Measurements from ENCODE around the gene FNDC11. TPM values are rescaled to one million over a fixed set of nuclear protein-coding genes. Genes with fewer than 3 reads are reported as not detected.

Gene FNDC11
- total and polyA plus RNA-seq, 2 of the 13 experiments (the other 11 are each of a cell fraction or from before 2014, with no cell fraction given), result 0.07 TPM; not detected in 1

DNA sequence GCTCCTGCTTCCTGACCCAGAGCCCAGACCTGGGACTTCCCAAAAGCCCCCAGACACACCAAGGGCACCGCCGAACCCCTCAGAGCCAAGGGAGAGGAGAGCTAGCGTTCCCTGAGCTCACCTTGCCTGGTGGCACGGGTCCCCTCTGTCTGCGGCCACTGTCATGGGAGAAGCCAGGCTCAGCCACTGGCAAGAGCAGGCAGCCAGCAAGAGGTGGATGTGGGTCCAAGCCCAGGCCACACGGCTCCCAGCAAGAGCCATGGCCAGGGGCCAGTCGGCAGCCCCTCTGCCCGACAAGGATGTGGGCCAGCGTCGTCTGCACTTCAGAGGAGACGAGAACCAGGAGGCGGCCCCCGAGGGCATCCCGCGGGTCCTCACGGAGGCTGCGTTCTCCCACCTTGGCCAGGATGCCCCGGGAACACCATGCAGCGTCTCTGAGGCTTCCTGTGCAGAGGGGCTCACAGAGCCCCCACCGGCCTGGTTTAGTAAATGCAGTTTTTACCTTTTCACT is 35.6 kb upstream of the FNDC11 start (continued):
- TF ChIP-seq EP300 (IDR thresholded peaks at IDR 0.05; ENCODE audit: low read depth in 2 of 2, low read length in 2 of 2) (no peak), EP300 (CRISPR knock-in tag; IDR thresholded peaks at IDR 0.05; ENCODE audit: borderline replicate concordance) (no peak; the same call in 1 of the 2 replicates), CCDC6 (CRISPR knock-in tag; IDR thresholded peaks at IDR 0.05) (no peak), ARID2 (CRISPR knock-in tag; IDR thresholded peaks at IDR 0.05; ENCODE audit: borderline replicate concordance) (no peak), ZNF747 (CRISPR knock-in tag; IDR thresholded peaks at IDR 0.05; ENCODE audit: borderline replicate concordance) (no peak), HOXA9 (CRISPR knock-in tag; IDR thresholded peaks at IDR 0.05; ENCODE audit: borderline replicate concordance) (no peak), ZMYM4 (CRISPR knock-in tag; IDR thresholded peaks at IDR 0.05) (no peak), MYNN (CRISPR knock-in tag; IDR thresholded peaks at IDR 0.05; ENCODE audit: low read depth) (no peak), ZNF24 (IDR thresholded peaks at IDR 0.05) (no peak), ZNF678 (CRISPR knock-in tag; IDR thresholded peaks at IDR 0.05) (0 out of 2 replicates have a peak, but pooled peaks have one; percentile 36), ZSCAN9 (CRISPR knock-in tag; IDR thresholded peaks at IDR 0.05; ENCODE audit: borderline replicate concordance) (no peak), BORCS8-MEF2B (CRISPR knock-in tag; IDR thresholded peaks at IDR 0.05) (no peak), U2AF1 (optimal IDR thresholded peaks at IDR 0.05; ENCODE audit: low read depth, low read length) (no peak), ZNF296 (CRISPR knock-in tag; conservative IDR thresholded peaks at IDR 0.05) (no peak), RCOR2 (CRISPR knock-in tag; IDR thresholded peaks at IDR 0.05) (no peak), MXI1 (IDR thresholded peaks at IDR 0.05; ENCODE audit: borderline replicate concordance, low read depth, low read length) (no peak), SALL2 (CRISPR knock-in tag; IDR thresholded peaks at IDR 0.05) (no peak), ZNF225 (CRISPR knock-in tag; IDR thresholded peaks at IDR 0.05) (0 out of 2 replicates have a peak, but pooled peaks have one; percentile 12), ZBTB8A (CRISPR knock-in tag; IDR thresholded peaks at IDR 0.05; ENCODE audit: borderline replicate concordance, low read depth) (no peak), ZNF451 (CRISPR knock-in tag; IDR thresholded peaks at IDR 0.05) (no peak), ZFP62 (CRISPR knock-in tag; IDR thresholded peaks at IDR 0.05) (no peak), ZNF33A (CRISPR knock-in tag; IDR thresholded peaks at IDR 0.05; ENCODE audit: borderline replicate concordance) (no peak)
- TF ChIP-seq, protein P1, sequence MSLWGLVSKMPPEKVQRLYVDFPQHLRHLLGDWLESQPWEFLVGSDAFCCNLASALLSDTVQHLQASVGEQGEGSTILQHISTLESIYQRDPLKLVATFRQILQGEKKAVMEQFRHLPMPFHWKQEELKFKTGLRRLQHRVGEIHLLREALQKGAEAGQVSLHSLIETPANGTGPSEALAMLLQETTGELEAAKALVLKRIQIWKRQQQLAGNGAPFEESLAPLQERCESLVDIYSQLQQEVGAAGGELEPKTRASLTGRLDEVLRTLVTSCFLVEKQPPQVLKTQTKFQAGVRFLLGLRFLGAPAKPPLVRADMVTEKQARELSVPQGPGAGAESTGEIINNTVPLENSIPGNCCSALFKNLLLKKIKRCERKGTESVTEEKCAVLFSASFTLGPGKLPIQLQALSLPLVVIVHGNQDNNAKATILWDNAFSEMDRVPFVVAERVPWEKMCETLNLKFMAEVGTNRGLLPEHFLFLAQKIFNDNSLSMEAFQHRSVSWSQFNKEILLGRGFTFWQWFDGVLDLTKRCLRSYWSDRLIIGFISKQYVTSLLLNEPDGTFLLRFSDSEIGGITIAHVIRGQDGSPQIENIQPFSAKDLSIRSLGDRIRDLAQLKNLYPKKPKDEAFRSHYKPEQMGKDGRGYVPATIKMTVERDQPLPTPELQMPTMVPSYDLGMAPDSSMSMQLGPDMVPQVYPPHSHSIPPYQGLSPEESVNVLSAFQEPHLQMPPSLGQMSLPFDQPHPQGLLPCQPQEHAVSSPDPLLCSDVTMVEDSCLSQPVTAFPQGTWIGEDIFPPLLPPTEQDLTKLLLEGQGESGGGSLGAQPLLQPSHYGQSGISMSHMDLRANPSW (CRISPR knock-in tag; IDR thresholded peaks at IDR 0.05; ENCODE audit: borderline replicate concordance), result no peak
- TF ChIP-seq, protein P2, sequence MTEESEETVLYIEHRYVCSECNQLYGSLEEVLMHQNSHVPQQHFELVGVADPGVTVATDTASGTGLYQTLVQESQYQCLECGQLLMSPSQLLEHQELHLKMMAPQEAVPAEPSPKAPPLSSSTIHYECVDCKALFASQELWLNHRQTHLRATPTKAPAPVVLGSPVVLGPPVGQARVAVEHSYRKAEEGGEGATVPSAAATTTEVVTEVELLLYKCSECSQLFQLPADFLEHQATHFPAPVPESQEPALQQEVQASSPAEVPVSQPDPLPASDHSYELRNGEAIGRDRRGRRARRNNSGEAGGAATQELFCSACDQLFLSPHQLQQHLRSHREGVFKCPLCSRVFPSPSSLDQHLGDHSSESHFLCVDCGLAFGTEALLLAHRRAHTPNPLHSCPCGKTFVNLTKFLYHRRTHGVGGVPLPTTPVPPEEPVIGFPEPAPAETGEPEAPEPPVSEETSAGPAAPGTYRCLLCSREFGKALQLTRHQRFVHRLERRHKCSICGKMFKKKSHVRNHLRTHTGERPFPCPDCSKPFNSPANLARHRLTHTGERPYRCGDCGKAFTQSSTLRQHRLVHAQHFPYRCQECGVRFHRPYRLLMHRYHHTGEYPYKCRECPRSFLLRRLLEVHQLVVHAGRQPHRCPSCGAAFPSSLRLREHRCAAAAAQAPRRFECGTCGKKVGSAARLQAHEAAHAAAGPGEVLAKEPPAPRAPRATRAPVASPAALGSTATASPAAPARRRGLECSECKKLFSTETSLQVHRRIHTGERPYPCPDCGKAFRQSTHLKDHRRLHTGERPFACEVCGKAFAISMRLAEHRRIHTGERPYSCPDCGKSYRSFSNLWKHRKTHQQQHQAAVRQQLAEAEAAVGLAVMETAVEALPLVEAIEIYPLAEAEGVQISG (CRISPR knock-in tag; IDR thresholded peaks at IDR 0.05), result no peak
- TF ChIP-seq, protein P3, sequence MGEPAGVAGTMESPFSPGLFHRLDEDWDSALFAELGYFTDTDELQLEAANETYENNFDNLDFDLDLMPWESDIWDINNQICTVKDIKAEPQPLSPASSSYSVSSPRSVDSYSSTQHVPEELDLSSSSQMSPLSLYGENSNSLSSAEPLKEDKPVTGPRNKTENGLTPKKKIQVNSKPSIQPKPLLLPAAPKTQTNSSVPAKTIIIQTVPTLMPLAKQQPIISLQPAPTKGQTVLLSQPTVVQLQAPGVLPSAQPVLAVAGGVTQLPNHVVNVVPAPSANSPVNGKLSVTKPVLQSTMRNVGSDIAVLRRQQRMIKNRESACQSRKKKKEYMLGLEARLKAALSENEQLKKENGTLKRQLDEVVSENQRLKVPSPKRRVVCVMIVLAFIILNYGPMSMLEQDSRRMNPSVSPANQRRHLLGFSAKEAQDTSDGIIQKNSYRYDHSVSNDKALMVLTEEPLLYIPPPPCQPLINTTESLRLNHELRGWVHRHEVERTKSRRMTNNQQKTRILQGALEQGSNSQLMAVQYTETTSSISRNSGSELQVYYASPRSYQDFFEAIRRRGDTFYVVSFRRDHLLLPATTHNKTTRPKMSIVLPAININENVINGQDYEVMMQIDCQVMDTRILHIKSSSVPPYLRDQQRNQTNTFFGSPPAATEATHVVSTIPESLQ (CRISPR knock-in tag; conservative IDR thresholded peaks at IDR 0.05), result no peak

Measured in HepG2 (cell line).